Transverse colon (tissue), 4 donors: ENCODE results near the gene NYNRIN. TPM values are rescaled to one million over a fixed set of nuclear protein-coding genes. Genes with fewer than 3 reads are reported as not detected.

Experiments
- DNase-seq: peaks from one replicate; pipeline ENCODE4 v3.0.0-alpha.2; 2019
- H3K27ac ChIP-seq, 4 donors: fragments of 200-600 bp; sonication (generic); 2 replicates each; pipeline ENCODE4 v1.5.1; 2016 to 2018; ENCODE audit warnings: inconsistent platforms in 4 of 4
- H3K27me3 ChIP-seq: fragments of 200-600 bp; sonication (generic); 2 replicates; pipeline ENCODE4 v1.5.1; 2017; ENCODE audit warnings: inconsistent platforms
- H3K36me3 ChIP-seq, 4 donors: fragments of 200-600 bp; sonication (generic); 2 replicates each; pipeline ENCODE4 v1.5.1; 2017 to 2019; ENCODE audit warnings: inconsistent platforms in 4 of 4
- H3K4me1 ChIP-seq, 4 donors: fragments of 200-600 bp; sonication (generic); 2 replicates each; pipeline ENCODE4 v1.5.1; 2017 to 2020; ENCODE audit warnings: inconsistent platforms in 4 of 4
- H3K4me3 ChIP-seq, 4 donors: fragments of 200-600 bp; sonication (generic); 1 replicate in 1 of 4; 2 replicates in 3 of 4; pipeline versions ENCODE4 v1.5.1 to v1.6.1; 2017 to 2019; ENCODE audit warnings: inconsistent platforms in 4 of 4
- H3K9me3 ChIP-seq, 2 donors: fragments of 200-600 bp; sonication (generic); 2 replicates each; pipeline ENCODE4 v1.5.1; 2017 to 2019; ENCODE audit warnings: inconsistent platforms in 2 of 2
- CTCF ChIP-seq, 5 experiments: fragments of 200-600 bp in 3 of 5; fragments of 450-650 bp in 2 of 5; sonication (generic) in 3 of 5; IDR thresholded peaks; 1 replicate in 2 of 5; 2 replicates in 3 of 5; pipeline ENCODE4 v1.5.1; 2016 to 2017; ENCODE audit warnings: antibody characterized with exemption in 5 of 5, inconsistent platforms in 3 of 5, mild to moderate bottlenecking in 2 of 5, moderate library complexity in 1 of 5
- EP300 ChIP-seq: sonication (generic); formaldehyde crosslinking; IDR thresholded peaks from one replicate; pipeline ENCODE4 v1.6.1; 2017; ENCODE audit warnings: antibody characterized with exemption, low read depth
- POLR2A ChIP-seq: fragments of 450-650 bp; IDR thresholded peaks from one replicate; pipeline ENCODE4 v1.6.1; 2016; ENCODE audit warnings: antibody characterized with exemption, mild to moderate bottlenecking, moderate library complexity
- POLR2AphosphoS5 ChIP-seq, 3 donors: sonication (generic); formaldehyde crosslinking; IDR thresholded peaks; one replicate each; pipeline ENCODE4 v1.6.1; 2016; ENCODE audit warnings: antibody characterized with exemption in 3 of 3
- WGBS, 2 donors: methylation state at CpG; one replicate each; pipeline ENCODE4 v1.1.5; 2018; ENCODE audit warnings: low coverage in 1 of 2; 5-methylcytosine and 5-hydroxymethylcytosine counted together
- in situ Hi-C, 4 donors: fragments of 200-750 bp; cut with MboI; loops; one replicate each; pipeline versions ENCODE4 v1.15.0 to v1.15.1; 2017; ENCODE audit warnings: low sequenced_read_pairs in 3 of 4, low pct_ligation_motif_present in 1 of 4, low pct_unique_long_range_greater_than_20kb in 1 of 4
- intact Hi-C: fragments of 100-400 bp; cut with DNase I; formaldehyde crosslinking; loops from one replicate; pipeline ENCODE4 v1.15.1; 2023; ENCODE audit warnings: low total_unique reads
- total RNA-seq, 4 donors: library from RNA; depleted of rRNA; stranded (reverse); fragments of >200 nt; gene quantifications; one replicate each; pipeline ENCODE4 v1.1.0, GENCODE V29; 2016

The NYNRIN gene
- total RNA-seq, 4 donors from 2014 or later = 2.6 to 11.4 (median 9.0) TPM

GRCh38 chr14:24428628-24429394 is 30.0 kb downstream of the NYNRIN start:
- DNase-seq = no peak
- Histone ChIP-seq H3K27me3 (no peaks in the 10 kb centered on the region), H3K4me3 (peak overlapping the region in 1 of 4 donors; percentile 85), H3K27ac (peak overlapping the region; percentile 92 to 97 (median 96)), H3K4me1 (peaks cover 25 to 74% (median 67%) of the 10 kb centered on the region in 4 donors), H3K36me3 (peaks cover 0 to 17% (median 6%) of the 10 kb centered on the region in 4 donors), H3K9me3 (no peaks in the 10 kb centered on the region)
- 92% methylated on average over 18 of the region's 18 CpGs; no CpG with 5 or more reads in 1 of the 2 donors for WGBS, 2 donors
- TF ChIP-seq EP300 (no peak), POLR2A (no peak), CTCF (IDR thresholded peaks at IDR 0.05) (no peak), POLR2AphosphoS5 (IDR thresholded peaks at IDR 0.05) (no peak)
- intact Hi-C loops (no loop called here), in situ Hi-C loops (loop anchor here in 3 of 4 donors (25.0 kb wide), 2 partner anchors 92 to 192 kb away; partner anchors contain the start of genes GMPR2 (in 3 of the 3), NEDD8 (in 3 of the 3), TINF2 (in 3 of the 3) and ADCY4 (in 1 of the 3))

DNA sequence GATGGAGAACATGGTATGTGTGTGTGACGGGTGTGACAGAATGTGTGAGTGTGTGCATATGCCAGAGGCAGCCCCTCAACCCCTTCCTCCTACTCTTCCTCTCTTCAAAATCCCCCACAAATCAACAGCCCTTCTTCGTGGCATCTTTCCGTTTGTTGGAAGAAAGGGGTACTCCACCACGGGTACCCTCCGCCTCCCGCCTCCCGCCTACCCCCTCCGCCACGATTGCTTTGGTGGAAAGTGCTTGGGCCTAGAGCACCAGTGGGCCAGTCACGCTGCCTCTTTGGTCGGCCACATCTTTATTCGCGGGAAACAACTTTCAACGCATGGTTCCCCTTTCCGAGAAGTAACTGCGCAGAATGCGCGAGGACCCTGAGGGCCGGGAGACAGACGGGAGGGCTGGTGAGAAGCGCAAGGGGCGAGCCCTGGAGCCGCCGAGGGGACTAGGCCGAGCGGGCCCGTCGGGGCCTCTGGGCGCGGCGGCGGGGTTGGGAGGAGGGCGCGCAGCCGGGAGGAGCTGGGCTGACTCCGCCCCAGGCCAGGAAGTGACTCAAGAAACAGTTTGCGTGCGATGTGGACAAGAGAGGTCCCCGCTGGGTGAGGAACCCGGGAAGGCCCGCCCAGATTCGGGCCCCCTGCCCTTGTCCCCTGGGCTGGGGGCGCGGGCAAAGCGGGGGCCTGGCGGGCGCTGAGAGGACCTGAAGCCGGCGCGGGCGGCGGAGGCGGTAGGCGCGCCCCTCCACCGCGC is 30.8 kb downstream of the NYNRIN start, which contains the start of the genes CBLN3 and KHNYN:
Gene CBLN3, minus strand, starts transcription at position 274 of the 748 bp plus-strand sequence. CDS start 614 bp downstream, outside the sequence.
Gene KHNYN, plus strand, starts transcription at position 560 of the 748 bp plus-strand sequence. CDS start 777 bp downstream, outside the sequence.
- 4% methylated on average over 57 of the region's 57 CpGs; no CpG with 5 or more reads in 1 of the 2 donors for WGBS, 2 donors
- H3K36me3 ChIP-seq = peaks cover 0 to 17% (median 6%) of the 10 kb centered on the region in 4 donors
- intact Hi-C loops = loop anchor here (2.0 kb wide), 1 partner anchor 61 kb away; the partner anchor contains the start of gene NFATC4
- H3K9me3 ChIP-seq = no peaks in the 10 kb centered on the region
- H3K4me1 ChIP-seq = peaks cover 24 to 71% (median 65%) of the 10 kb centered on the region in 4 donors
- peak; percentile 93 for DNase-seq
- no peaks in the 10 kb centered on the region for H3K27me3 ChIP-seq
- TF ChIP-seq POLR2AphosphoS5 (IDR thresholded peaks at IDR 0.05) (peak; percentile 92 to 97 (median 97)), CTCF (IDR thresholded peaks at IDR 0.05) (no peak), EP300 (no peak), POLR2A (peak; percentile 98)
- peak within 1 kb of the TSS; percentile 92 to 97 (median 96) for H3K27ac ChIP-seq
- in situ Hi-C loops = loop anchor here (5.0 to 25.0 kb wide), 7 partner anchors 65 to 192 kb away; partner anchors contain the start of genes TINF2 (in 4 of the 4), ADCY4 (in 3 of the 4), GMPR2 (in 3 of the 4) and NEDD8 (in 3 of the 4)
- peak within 1 kb of the TSS; percentile 61 to 85 (median 70) for H3K4me3 ChIP-seq

DNA sequence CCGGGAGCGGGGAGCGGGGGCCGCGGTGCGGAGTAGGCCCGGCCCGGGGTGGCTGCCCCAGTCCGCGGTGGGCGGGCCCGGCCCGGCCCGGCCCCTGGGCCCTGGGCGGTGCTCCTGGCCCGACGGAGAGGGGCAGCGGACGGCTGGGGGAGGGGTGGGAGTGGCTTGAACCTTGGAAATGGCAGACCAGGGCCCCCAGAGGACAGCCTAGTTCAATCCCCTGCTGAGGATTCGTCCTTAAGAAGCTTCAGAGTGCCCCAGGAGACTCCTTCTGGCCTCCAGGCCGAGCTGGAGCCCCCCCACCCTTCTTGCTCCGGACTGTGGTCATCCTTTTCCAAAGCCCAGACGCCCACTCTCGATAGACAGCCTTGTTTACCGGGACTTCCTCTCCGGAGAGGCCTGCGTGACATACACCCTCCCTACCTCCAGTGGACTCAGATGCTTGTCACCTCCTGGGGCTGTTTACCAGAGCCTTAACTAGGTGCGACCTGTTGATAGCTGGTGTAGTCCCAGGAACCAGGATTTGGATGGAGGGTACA is 31.4 kb downstream of the NYNRIN start:
- no peak for TF ChIP-seq POLR2AphosphoS5 (IDR thresholded peaks at IDR 0.05)
- no peak for TF ChIP-seq POLR2A
- no peak for TF ChIP-seq CTCF (IDR thresholded peaks at IDR 0.05)
- no peak for TF ChIP-seq EP300
- no peaks in the 10 kb centered on the region for H3K9me3 ChIP-seq
- peak overlapping the region; percentile 92 to 97 (median 96) for H3K27ac ChIP-seq
- in situ Hi-C loops = loop anchor here (5.0 to 25.0 kb wide), 7 partner anchors 65 to 193 kb away; partner anchors contain the start of genes TINF2 (in 4 of the 4), ADCY4 (in 3 of the 4), GMPR2 (in 3 of the 4) and NEDD8 (in 3 of the 4)
- peak overlapping the region; percentile 61 to 85 (median 70) for H3K4me3 ChIP-seq
- H3K4me1 ChIP-seq = peaks cover 24 to 64% (median 60%) of the 10 kb centered on the region in 4 donors
- peaks cover 0 to 17% (median 6%) of the 10 kb centered on the region in 4 donors for H3K36me3 ChIP-seq
- DNase-seq = peak; percentile 82
- 0% methylated on average over 23 of the region's 28 CpGs; no CpG with 5 or more reads in 1 of the 2 donors for WGBS, 2 donors
- intact Hi-C loops = loop anchor here (2.0 kb wide), 1 partner anchor 61 kb away; the partner anchor contains the start of gene NFATC4
- no peaks in the 10 kb centered on the region for H3K27me3 ChIP-seq
